Upper lobe of right lung (tissue), 1 donor: Measurements from ENCODE around the gene MPP7. TPM values are rescaled to one million over a fixed set of nuclear protein-coding genes. Genes with fewer than 3 reads are reported as not detected.
"Not testable (repeated sequence)": the region's sequence is repeated elsewhere in the genome, so short reads cannot be mapped to it uniquely, and the experiment has no call there.

Experiments
- ATAC-seq: fragments of 200-7000 bp; cut with Tn5 transposase; one replicate; pipeline ENCODE4 v1.9.1; 2020; ENCODE audit warnings: mild to moderate bottlenecking, moderate library complexity
- DNase-seq: peaks from one replicate; pipeline ENCODE4 v3.0.0-alpha.2; 2020
- H3K27ac ChIP-seq: fragments of 200-600 bp; one replicate; pipeline ENCODE4 v1.8.0; 2022
- H3K27me3 ChIP-seq: fragments of 200-600 bp; one replicate; pipeline ENCODE4 v1.8.0; 2022; ENCODE audit warnings: mild to moderate bottlenecking
- H3K36me3 ChIP-seq: fragments of 200-600 bp; one replicate; pipeline ENCODE4 v1.8.0; 2022
- H3K4me1 ChIP-seq: fragments of 200-600 bp; one replicate; pipeline ENCODE4 v1.8.0; 2022
- H3K4me3 ChIP-seq: fragments of 200-600 bp; one replicate; pipeline ENCODE4 v1.8.0; 2022; ENCODE audit warnings: mild to moderate bottlenecking
- H3K9me3 ChIP-seq: fragments of 200-600 bp; one replicate; pipeline ENCODE4 v1.8.0; 2022
- intact Hi-C: fragments of 100-400 bp; cut with DNase I; formaldehyde crosslinking; loops from one replicate; pipeline ENCODE4 v1.11.0; 2022
- long read RNA-seq: library from polyadenylated mRNA; unstranded; transcript quantifications from one replicate; pipeline ENCODE4 v2.0.0, GENCODE V29; 2021
- total RNA-seq: library from RNA; stranded (reverse); fragmentation: NEBNext Ultra II Directional; extraction: Animal tissue kit (Norgen Biotek cat#: 25700); gene quantifications from one replicate; pipeline ENCODE4 v1.2.1, GENCODE V29; 2021
- TF ChIP-seq, protein P1 (sequence below): fragments of 200-600 bp; IDR thresholded peaks from one replicate; pipeline ENCODE4 v1.8.0; 2022; ENCODE audit warnings: antibody characterized with exemption
- donor health status: DM: no; HTN: yes; CAD: no; lungs with severe emphysema.

The MPP7 gene
- total RNA-seq = 36.8 TPM
- long read RNA-seq, partial matches to known transcripts = 7 of 44 reads
- long read RNA-seq, other reads (novel, unspliced or antisense) = 37 of 44 reads

GRCh38 chr10:28302638-28303488 is at the start of gene MPP7:
MPP7 (minus strand) TSS chr10:28303064; CDS start chr10:28238604, 64,460 bp downstream.
- intact Hi-C loops = no loop called here
- H3K9me3 ChIP-seq = no peaks in the 10 kb centered on the region

DNA sequence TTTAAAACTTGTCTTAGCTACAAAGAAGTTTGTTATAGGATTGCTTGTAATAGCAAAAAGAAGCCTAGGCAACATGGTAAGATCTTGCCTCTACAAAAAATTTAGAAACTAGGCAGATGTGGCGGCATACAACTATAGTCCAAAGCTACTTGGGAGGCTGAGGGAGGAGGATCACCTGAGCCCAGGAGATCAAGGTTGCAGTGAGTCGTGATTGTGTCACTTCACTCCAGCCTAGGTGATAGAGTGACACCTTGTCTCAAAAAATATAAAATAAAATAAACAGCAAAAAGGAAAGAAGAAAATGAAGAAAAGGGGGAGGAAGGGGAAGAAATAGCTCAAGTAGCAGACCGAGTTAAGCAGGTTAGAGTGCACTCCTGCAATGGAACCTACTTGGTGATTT is 47.0 kb upstream of the MPP7 start:
- Histone ChIP-seq H3K27ac (no peak overlapping the region), H3K27me3 (no peaks in the 10 kb centered on the region), H3K4me3 (no peak overlapping the region), H3K9me3 (no peaks in the 10 kb centered on the region), H3K36me3 (no peaks in the 10 kb centered on the region), H3K4me1 (no peaks in the 10 kb centered on the region)
- ATAC-seq (no peak), DNase-seq (no peak)
- intact Hi-C loops = no loop called here
- TF ChIP-seq, protein P1, sequence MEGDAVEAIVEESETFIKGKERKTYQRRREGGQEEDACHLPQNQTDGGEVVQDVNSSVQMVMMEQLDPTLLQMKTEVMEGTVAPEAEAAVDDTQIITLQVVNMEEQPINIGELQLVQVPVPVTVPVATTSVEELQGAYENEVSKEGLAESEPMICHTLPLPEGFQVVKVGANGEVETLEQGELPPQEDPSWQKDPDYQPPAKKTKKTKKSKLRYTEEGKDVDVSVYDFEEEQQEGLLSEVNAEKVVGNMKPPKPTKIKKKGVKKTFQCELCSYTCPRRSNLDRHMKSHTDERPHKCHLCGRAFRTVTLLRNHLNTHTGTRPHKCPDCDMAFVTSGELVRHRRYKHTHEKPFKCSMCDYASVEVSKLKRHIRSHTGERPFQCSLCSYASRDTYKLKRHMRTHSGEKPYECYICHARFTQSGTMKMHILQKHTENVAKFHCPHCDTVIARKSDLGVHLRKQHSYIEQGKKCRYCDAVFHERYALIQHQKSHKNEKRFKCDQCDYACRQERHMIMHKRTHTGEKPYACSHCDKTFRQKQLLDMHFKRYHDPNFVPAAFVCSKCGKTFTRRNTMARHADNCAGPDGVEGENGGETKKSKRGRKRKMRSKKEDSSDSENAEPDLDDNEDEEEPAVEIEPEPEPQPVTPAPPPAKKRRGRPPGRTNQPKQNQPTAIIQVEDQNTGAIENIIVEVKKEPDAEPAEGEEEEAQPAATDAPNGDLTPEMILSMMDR = no peak

More at GRCh38 chr10:28302638-28303488, at the start of gene MPP7:
- ATAC-seq (peak; percentile 98), DNase-seq (peak; percentile 97)
- H3K4me3 ChIP-seq = peak within 1 kb of the TSS; percentile 77
- TF ChIP-seq, protein P1 = peak; percentile 40
- H3K27me3 ChIP-seq = no peaks in the 10 kb centered on the region
- peaks cover 13% of the 10 kb centered on the region for H3K4me1 ChIP-seq
- no peaks in the 10 kb centered on the region for H3K36me3 ChIP-seq
- peak within 1 kb of the TSS; percentile 87 for H3K27ac ChIP-seq

DNA sequence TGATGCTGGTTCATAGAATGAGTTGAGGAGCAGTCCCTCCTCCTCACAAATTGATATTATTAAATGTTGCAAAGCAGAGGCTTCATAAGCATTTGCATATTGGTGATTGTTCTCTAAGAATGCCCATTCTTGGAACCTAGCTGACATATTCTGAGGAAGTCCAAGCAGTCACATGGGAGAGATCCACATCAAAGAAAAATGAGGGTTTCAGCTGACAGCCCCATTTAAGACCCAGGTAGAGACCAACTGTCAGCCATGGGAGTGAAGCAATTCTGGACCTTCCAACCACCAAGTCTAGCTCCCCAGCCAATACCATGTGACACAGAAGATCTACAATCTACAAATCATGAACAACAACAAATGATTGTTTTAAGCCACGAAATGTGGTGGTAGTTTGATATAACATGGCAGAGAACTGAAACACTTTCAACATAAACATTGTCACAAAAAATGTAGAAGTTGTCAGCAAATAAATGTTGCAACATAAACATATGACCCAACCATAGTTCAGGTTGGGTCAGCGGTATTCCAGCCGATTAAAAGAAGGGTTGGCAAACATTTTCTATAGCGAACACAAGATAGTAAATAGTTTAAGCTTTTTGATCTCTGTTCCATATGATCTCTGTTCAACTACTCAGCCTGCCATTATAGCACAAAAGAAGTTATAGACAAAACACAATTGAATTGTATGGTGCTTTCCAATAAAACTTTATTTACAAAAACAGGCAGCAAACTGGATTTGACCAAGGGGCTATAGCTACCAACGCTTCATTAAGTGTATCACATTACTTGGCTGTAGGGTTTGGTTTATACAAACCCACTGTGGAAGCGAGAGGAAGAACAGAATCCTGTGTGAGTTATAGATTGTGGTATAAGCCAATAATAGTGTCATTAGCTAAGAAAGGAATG is 41.4 kb upstream of the MPP7 start:
- intact Hi-C loops = no loop called here
- Histone ChIP-seq H3K4me1 (no peaks in the 10 kb centered on the region), H3K9me3 (no peaks in the 10 kb centered on the region), H3K27me3 (no peaks in the 10 kb centered on the region), H3K4me3 (no peak overlapping the region), H3K27ac (no peak overlapping the region), H3K36me3 (no peaks in the 10 kb centered on the region)
- DNase-seq = no peak
- ATAC-seq = no peak
- TF ChIP-seq, protein P1 = no peak

GRCh38 chr10:28343252-28343651 is 40.4 kb upstream of the MPP7 start:
- Histone ChIP-seq H3K4me1 (no peaks in the 10 kb centered on the region), H3K4me3 (no peak overlapping the region), H3K27ac (no peak overlapping the region), H3K9me3 (no peaks in the 10 kb centered on the region), H3K36me3 (no peaks in the 10 kb centered on the region), H3K27me3 (no peaks in the 10 kb centered on the region)
- TF ChIP-seq, protein P1 = no peak
- DNase-seq = no peak
- no peak for ATAC-seq
- intact Hi-C loops = no loop called here

DNA sequence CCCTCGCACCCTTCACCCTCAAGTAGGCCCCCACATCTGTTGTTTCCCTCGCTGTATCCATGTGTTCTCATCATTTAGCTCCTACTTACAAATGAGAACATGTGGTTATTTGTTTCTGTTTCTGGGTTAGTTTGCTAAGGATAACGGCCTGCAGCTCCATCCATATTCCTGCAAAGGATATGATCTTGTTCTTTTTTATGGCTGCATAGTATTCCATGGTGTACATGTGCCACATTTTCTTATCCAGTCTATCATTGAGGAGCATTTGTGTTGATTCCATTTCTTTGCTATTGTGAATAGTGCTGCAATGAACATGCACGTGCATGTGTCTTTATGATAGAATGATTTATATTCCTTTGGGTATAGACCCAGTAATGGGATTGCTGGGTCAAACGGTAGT is 38.8 kb upstream of the MPP7 start:
- not testable (repeated sequence) for DNase-seq, H3K4me1 ChIP-seq, ATAC-seq

More for the DNA sequence above, 38.8 kb upstream of the MPP7 start:
- H3K36me3 ChIP-seq, H3K27me3 ChIP-seq, H3K9me3 ChIP-seq, H3K4me3 ChIP-seq, intact Hi-C loops, H3K27ac ChIP-seq: not testable (repeated sequence)
